OCI-LY7 (cell line): Measurements from ENCODE around the gene DIAPH3. TPM values are rescaled to one million over a fixed set of nuclear protein-coding genes. Genes with fewer than 3 reads are reported as not detected.

Experiments
- BruUV-seq: library from RNA; stranded (reverse); fragments of 400-500 nt; replicated peaks from 2 replicates; lab custom pipeline; 2021; lab: Mats Ljungman, UMichigan
- CTCF ChIA-PET: fragments of 300-600 bp; sonication (Branson Sonifier 250); formaldehyde crosslinking; loops from one replicate; lab custom pipeline; 2022; ENCODE audit warnings: antibody characterized with exemption; ENCODE audit not compliant: unreplicated experiment; lab: Charles Lee
- POLR2A ChIA-PET: fragments of 300-600 bp; sonication (Branson Sonifier 250); formaldehyde crosslinking; loops from one replicate; lab custom pipeline; 2022; ENCODE audit warnings: antibody characterized with exemption; lab: Charles Lee
- DNase-seq: peaks from one replicate; pipeline ENCODE4 v3.0.0-alpha.2; 2015; ENCODE audit warnings: low spot score
- H2AFZ ChIP-seq: fragments of 200-600 bp; sonication (generic), shearing (Covaris generic); 2 replicates; pipeline ENCODE4 v1.6.1; 2014; ENCODE audit warnings: mild to moderate bottlenecking, antibody characterized with exemption, low read length, moderate library complexity
- H3K27ac ChIP-seq: fragments of 200-600 bp; sonication (generic); 2 replicates; pipeline ENCODE4 v1.5.1; 2014; ENCODE audit warnings: mixed run types, low read depth, mild to moderate bottlenecking, moderate library complexity, low read length, inconsistent platforms; ENCODE audit not compliant: poor library complexity, severe bottlenecking
- H3K36me3 ChIP-seq: fragments of 200-600 bp; sonication (generic); 2 replicates; pipeline ENCODE4 v1.6.1; 2014; ENCODE audit warnings: mild to moderate bottlenecking, antibody characterized with exemption, low read length, moderate library complexity, mixed read lengths; ENCODE audit not compliant: insufficient read depth
- H3K4me1 ChIP-seq: fragments of 200-600 bp; sonication (generic); 2 replicates; pipeline ENCODE4 v1.5.1; 2014; ENCODE audit warnings: mild to moderate bottlenecking, low read length; ENCODE audit not compliant: insufficient read depth, poor library complexity, severe bottlenecking
- H3K4me2 ChIP-seq: fragments of 200-600 bp; sonication (generic); 2 replicates; pipeline ENCODE4 v1.6.1; 2014; ENCODE audit warnings: mild to moderate bottlenecking, low read length
- H3K4me3 ChIP-seq: fragments of 200-600 bp; sonication (generic); 2 replicates; pipeline ENCODE4 v1.5.1; 2014; ENCODE audit warnings: mild to moderate bottlenecking, low read depth, low read length; ENCODE audit not compliant: poor library complexity, severe bottlenecking
- H3K79me2 ChIP-seq: fragments of 200-600 bp; sonication (generic); 2 replicates; pipeline ENCODE4 v1.6.1; 2016; ENCODE audit warnings: low read depth, mild to moderate bottlenecking, low read length, moderate library complexity, mixed read lengths; ENCODE audit not compliant: insufficient read depth
- H3K9me2 ChIP-seq: fragments of 200-600 bp; sonication (generic); 2 replicates; pipeline ENCODE4 v1.6.1; 2016; ENCODE audit warnings: mild to moderate bottlenecking, low read length, mixed read lengths; ENCODE audit not compliant: insufficient read depth
- H3K9me3 ChIP-seq: fragments of 200-600 bp; sonication (generic); 2 replicates; pipeline ENCODE4 v1.6.1; 2014; ENCODE audit warnings: mild to moderate bottlenecking, mixed run types, low read length, mixed read lengths
- H4K20me1 ChIP-seq: fragments of 200-600 bp; sonication (generic); 2 replicates; pipeline ENCODE4 v1.6.1; 2014; ENCODE audit warnings: mild to moderate bottlenecking, antibody characterized with exemption, low read length, moderate library complexity, mixed read lengths; ENCODE audit not compliant: insufficient read depth
- EZH2phosphoT487 ChIP-seq: fragments of 200-600 bp; sonication (generic); IDR thresholded peaks from 2 replicates; pipeline ENCODE4 v1.6.1; 2018; ENCODE audit warnings: low read depth, borderline replicate concordance, mild to moderate bottlenecking, mixed run types, antibody characterized with exemption, low read length, moderate library complexity, mixed read lengths
- intact Hi-C: fragments of 100-400 bp; cut with micrococcal nuclease; formaldehyde crosslinking; loops from one replicate; pipeline ENCODE4 v1.10.0; 2022; ENCODE audit not compliant: unreplicated experiment
- total RNA-seq, 2 experiments: library from RNA; depleted of rRNA in 1 of 2; stranded (reverse); fragments of >200 nt in 1 of 2; shearing (Covaris generic) in 1 of 2; gene quantifications; 2 replicates each; pipeline ENCODE4 v1.2.3, GENCODE V29; 2014 to 2022
- TF ChIP-seq, protein P1 (sequence below): fragments of 200-600 bp; sonication (generic); conservative IDR thresholded peaks from 2 replicates; pipeline ENCODE4 v1.5.1; 2014; ENCODE audit warnings: mild to moderate bottlenecking, antibody characterized with exemption, low read length, moderate library complexity, mixed read lengths

DIAPH3 gene
- total RNA-seq, 2 experiments from 2014 or later, result 33.5 to 37.2 TPM

DNA sequence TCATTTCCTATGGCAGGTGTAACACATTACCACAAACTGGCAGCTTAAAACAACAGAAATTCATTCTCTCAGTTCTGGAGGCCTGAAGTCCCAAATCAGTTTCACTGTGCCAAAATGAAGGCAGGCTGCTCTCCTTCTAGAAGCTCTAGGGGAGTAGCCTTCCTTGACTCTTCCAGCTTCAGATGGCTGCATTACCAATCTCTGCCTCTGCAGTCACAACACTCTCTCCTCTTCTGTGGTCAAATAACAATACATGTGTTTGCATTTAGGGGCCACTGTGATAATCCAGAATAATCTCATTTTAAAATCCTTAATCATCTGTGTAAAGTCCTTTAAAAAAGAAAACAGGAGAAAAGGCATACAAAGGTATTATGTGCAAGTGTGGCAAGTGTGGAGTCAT lies 7.8 kb downstream of the DIAPH3 start:
- TF ChIP-seq, protein P1, sequence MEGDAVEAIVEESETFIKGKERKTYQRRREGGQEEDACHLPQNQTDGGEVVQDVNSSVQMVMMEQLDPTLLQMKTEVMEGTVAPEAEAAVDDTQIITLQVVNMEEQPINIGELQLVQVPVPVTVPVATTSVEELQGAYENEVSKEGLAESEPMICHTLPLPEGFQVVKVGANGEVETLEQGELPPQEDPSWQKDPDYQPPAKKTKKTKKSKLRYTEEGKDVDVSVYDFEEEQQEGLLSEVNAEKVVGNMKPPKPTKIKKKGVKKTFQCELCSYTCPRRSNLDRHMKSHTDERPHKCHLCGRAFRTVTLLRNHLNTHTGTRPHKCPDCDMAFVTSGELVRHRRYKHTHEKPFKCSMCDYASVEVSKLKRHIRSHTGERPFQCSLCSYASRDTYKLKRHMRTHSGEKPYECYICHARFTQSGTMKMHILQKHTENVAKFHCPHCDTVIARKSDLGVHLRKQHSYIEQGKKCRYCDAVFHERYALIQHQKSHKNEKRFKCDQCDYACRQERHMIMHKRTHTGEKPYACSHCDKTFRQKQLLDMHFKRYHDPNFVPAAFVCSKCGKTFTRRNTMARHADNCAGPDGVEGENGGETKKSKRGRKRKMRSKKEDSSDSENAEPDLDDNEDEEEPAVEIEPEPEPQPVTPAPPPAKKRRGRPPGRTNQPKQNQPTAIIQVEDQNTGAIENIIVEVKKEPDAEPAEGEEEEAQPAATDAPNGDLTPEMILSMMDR, result no peak
- TF ChIP-seq EZH2phosphoT487, result no peak
- Histone ChIP-seq H3K4me3 (no peak overlapping the region), H3K27ac (no peak overlapping the region), H3K4me1 (no peaks in the 10 kb centered on the region), H3K9me3 (peaks cover 13% of the 10 kb centered on the region; the same call in 1 of the 2 replicates), H3K4me2 (no peak overlapping the region), H3K79me2 (peaks cover 95% of the 10 kb centered on the region), H2AFZ (no peak overlapping the region), H3K36me3 (peaks cover 53% of the 10 kb centered on the region), H4K20me1 (peaks cover 14% of the 10 kb centered on the region; the same call in 1 of the 2 replicates), H3K9me2 (no peaks in the 10 kb centered on the region)
- CTCF ChIA-PET, result interaction anchor here (0.6 kb wide), 1 partner anchor 10 kb away, joined by 3 read pairs; no protein-coding TSS in a partner anchor
- BruUV-seq, result no TSS peak
- intact Hi-C loops, result no loop called here
- no peak for DNase-seq
- POLR2A ChIA-PET, result interaction anchor here (0.6 to 1.4 kb wide), 3 partner anchors 9 to 19 kb away, joined by 3 to 5 read pairs (median 3); no protein-coding TSS in a partner anchor

DNA sequence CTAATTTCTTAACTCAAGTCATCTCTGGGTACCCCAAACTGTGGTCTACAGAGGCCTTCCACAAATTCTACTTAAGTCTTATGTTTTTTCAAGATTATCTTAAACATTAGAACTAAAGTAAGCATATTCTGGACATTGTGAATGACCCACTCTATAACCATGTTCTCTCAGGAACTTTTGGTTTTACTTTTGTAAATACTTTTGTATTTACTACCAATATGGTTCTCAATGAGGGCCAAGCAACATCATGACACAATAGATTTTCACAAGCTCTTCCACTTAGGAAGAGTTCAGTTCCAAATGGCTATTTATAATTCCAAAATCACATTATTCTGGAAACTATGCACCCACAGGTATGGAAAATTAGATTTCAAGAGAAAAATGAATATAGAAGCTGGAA lies 10.8 kb downstream of the DIAPH3 start:
- peaks cover 6% of the 10 kb centered on the region for H3K4me1 ChIP-seq
- no TSS peak for BruUV-seq
- CTCF ChIA-PET, result no interaction called here
- POLR2A ChIA-PET, result no interaction called here
- no peak overlapping the region for H3K4me3 ChIP-seq
- no peaks in the 10 kb centered on the region for H3K9me2 ChIP-seq
- H3K79me2 ChIP-seq, result peaks cover 87% of the 10 kb centered on the region
- H3K36me3 ChIP-seq, result peaks cover 23% of the 10 kb centered on the region
- H2AFZ ChIP-seq, result no peak overlapping the region
- intact Hi-C loops, result no loop called here
- peaks cover 8% of the 10 kb centered on the region; the same call in 1 of the 2 replicates for H3K9me3 ChIP-seq
- H4K20me1 ChIP-seq, result peaks cover 14% of the 10 kb centered on the region; the same call in 1 of the 2 replicates
- TF ChIP-seq, protein P1, result no peak
- TF ChIP-seq EZH2phosphoT487, result no peak
- no peak for DNase-seq
- no peak overlapping the region for H3K4me2 ChIP-seq
- no peak overlapping the region for H3K27ac ChIP-seq

DNA sequence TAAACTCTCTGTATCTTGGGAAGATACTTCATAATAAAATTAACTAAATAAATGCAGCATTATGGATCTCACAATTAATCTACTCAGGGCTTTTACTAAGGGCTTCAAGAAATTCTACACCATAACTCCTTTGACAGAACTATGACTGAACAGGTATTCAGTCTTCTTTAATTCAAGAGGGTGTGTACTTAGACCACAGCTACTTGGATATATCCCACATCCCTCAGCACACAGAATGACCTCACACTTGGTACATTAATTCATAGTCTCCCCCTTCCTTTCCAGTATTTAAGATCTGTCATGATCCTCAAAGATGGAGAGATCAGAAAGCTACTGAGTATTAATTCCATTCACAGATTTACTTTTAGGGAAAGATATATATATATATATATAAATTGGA lies 11.6 kb downstream of the DIAPH3 start:
- peaks cover 6% of the 10 kb centered on the region for H3K4me1 ChIP-seq
- H3K79me2 ChIP-seq, result peaks cover 81% of the 10 kb centered on the region
- H3K27ac ChIP-seq, result no peak overlapping the region
- no peak overlapping the region for H3K4me3 ChIP-seq
- intact Hi-C loops, result no loop called here
- no peak for DNase-seq
- 0 out of 2 replicates have a peak, but pooled peaks cover under 1% of the 10 kb centered on the region for H3K9me3 ChIP-seq
- no peak overlapping the region for H2AFZ ChIP-seq
- H3K36me3 ChIP-seq, result peaks cover 15% of the 10 kb centered on the region
- CTCF ChIA-PET, result no interaction called here
- TF ChIP-seq, protein P1, result no peak
- TF ChIP-seq EZH2phosphoT487, result no peak
- BruUV-seq, result no TSS peak
- no peaks in the 10 kb centered on the region for H3K9me2 ChIP-seq
- H3K4me2 ChIP-seq, result no peak overlapping the region
- peaks cover 14% of the 10 kb centered on the region; the same call in 1 of the 2 replicates for H4K20me1 ChIP-seq
- POLR2A ChIA-PET, result no interaction called here
